Measurements from ENCODE around the gene SUN1.

The SUN1 gene

GRCh38 chr7:885893-886625, 53.8 kb downstream of the SUN1 start:
- no peak for DNase-seq
- Histone ChIP-seq H3K4me1 (no peaks in the 10 kb centered on the region), H3K4me3 (ENCODE audit: low read depth, low read length) (no peak overlapping the region), H3K27me3 (no peaks in the 10 kb centered on the region), H3K36me3 (peaks cover 46% of the 10 kb centered on the region), H3K9me3 (no peaks in the 10 kb centered on the region)
- TF ChIP-seq CTCF (IDR thresholded peaks at IDR 0.05; ENCODE audit: low read depth, low read length): no peak

- H3K36me3 ChIP-seq: peaks cover 53% of the 10 kb centered on the region
- no peaks in the 10 kb centered on the region for H3K9me3 ChIP-seq
- TF ChIP-seq CTCF (IDR thresholded peaks at IDR 0.05; ENCODE audit: low read depth, low read length): no peak
- H3K27me3 ChIP-seq: no peaks in the 10 kb centered on the region
- no peaks in the 10 kb centered on the region for H3K4me1 ChIP-seq
- no peak for DNase-seq
- H3K4me3 ChIP-seq (ENCODE audit: low read depth, low read length): no peak overlapping the region
Observed at GRCh38 chr7:886626-887487, 54.6 kb downstream of the SUN1 start.

GRCh38 chr7:887488-887820, 55.2 kb downstream of the SUN1 start:
- Histone ChIP-seq H3K4me3 (ENCODE audit: low read depth, low read length) (no peak overlapping the region), H3K27me3 (no peaks in the 10 kb centered on the region), H3K36me3 (peaks cover 55% of the 10 kb centered on the region), H3K9me3 (no peaks in the 10 kb centered on the region), H3K4me1 (no peaks in the 10 kb centered on the region)
- TF ChIP-seq CTCF (IDR thresholded peaks at IDR 0.05; ENCODE audit: low read depth, low read length): no peak
- DNase-seq: no peak

DNA sequence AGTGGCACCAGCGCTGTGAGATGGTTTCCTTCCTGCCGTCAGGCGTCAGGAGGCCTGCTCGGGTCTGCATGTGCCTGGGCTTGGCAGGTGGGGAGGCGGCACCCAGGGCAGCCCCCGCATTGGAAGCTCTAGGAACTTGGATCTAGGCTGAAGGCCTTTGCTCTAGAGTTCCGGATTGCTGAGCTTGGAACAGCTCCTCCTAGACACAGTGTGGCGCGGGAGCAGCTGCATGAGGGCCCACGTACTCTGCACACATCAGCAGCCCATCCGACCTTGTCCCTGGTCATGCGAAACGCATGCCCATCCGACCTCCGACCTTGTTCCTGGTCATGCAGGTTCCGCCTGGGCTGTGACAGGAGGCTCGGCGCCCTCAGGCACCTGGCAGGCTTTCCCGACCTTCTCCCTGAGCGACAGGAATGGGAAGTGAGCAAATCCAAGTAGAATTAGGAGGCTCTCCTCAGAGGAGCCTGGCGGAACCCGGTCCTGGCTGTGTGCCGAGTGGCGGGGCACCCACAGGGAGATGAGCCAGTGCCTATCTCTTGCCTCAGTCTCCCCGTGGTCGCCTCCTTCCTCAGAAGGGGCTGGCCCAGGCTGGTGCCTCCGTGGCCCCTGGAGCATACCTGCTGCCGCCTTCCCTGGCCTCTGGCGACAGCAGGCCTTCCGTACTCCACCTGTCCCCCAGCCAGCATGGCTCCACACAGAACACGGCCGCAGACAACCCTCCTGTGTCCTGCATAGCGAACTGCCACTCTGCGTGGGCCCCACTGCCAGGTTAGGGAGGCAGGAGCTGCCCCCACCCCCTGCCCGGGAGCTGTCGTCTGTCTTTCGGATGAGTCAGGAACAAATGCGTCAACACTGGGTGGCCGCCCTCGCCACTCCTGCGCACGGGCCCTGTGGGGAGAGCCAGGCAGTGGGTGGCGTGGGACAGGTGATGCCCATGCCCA, 56.1 kb downstream of the SUN1 start:
- Histone ChIP-seq H3K4me1 (no peaks in the 10 kb centered on the region), H3K27me3 (no peaks in the 10 kb centered on the region), H3K9me3 (no peaks in the 10 kb centered on the region), H3K36me3 (peaks cover 59% of the 10 kb centered on the region), H3K4me3 (ENCODE audit: low read depth, low read length) (no peak overlapping the region)
- DNase-seq: peak; percentile 7
- TF ChIP-seq CTCF (IDR thresholded peaks at IDR 0.05; ENCODE audit: low read depth, low read length): no peak

GRCh38 chr7:889025-889390, 56.7 kb downstream of the SUN1 start:
- no peak for TF ChIP-seq CTCF (IDR thresholded peaks at IDR 0.05; ENCODE audit: low read depth, low read length)
- no peak for DNase-seq
- no peak overlapping the region for H3K4me3 ChIP-seq (ENCODE audit: low read depth, low read length)
- H3K9me3 ChIP-seq: no peaks in the 10 kb centered on the region
- H3K4me1 ChIP-seq: no peaks in the 10 kb centered on the region
- H3K36me3 ChIP-seq: peaks cover 63% of the 10 kb centered on the region
- no peaks in the 10 kb centered on the region for H3K27me3 ChIP-seq
